HG03521 (cell line): ENCODE results near the gene ETNK1.

ENCODE experiments used
- ATAC-seq: cut with Tn5 transposase; IDR thresholded peaks from one replicate; pipeline ENCODE4 v1.9.1; 2021; ENCODE audit warnings: mild to moderate bottlenecking, moderate library complexity; ENCODE audit not compliant: unreplicated experiment

The ETNK1 gene

GRCh38 chr12:22731236-22731635 lies 106.3 kb downstream of the ETNK1 start:
- ATAC-seq: no peak

GRCh38 chr12:22733756-22734155 lies 108.8 kb downstream of the ETNK1 start:
- ATAC-seq: no peak

- ATAC-seq: no peak
These were observed 114.0 kb downstream of the ETNK1 start for GRCh38 chr12:22738945-22739344.
